LNCAP (cell line): ENCODE measurements around the gene PDE7B.

Source experiments
- TF ChIP-seq, protein P1 (sequence below): fragments of 450-650 bp; IDR thresholded peaks from 2 replicates; pipeline ENCODE4 v1.5.1; 2017; ENCODE audit warnings: mild to moderate bottlenecking

Gene PDE7B

DNA sequence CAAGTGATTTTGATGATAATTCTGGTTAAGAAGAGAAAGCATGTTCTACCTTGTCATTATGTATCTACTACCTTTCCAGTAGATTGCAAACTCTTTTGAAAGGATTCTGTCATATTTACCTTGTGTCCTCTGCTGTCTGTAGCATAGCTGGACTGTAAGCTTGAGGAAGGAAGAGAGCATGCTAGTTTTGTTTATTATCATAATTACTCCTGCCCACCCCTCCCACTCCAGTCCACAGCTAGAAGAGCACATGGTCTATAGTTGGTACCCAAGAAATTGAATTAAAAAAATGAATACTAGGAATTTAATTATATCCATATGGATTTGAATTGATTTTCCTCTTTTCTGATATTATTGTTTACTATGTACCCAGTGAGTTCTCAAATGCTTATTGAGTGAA, 40.2 kb downstream of the PDE7B start:
- TF ChIP-seq, protein P1, sequence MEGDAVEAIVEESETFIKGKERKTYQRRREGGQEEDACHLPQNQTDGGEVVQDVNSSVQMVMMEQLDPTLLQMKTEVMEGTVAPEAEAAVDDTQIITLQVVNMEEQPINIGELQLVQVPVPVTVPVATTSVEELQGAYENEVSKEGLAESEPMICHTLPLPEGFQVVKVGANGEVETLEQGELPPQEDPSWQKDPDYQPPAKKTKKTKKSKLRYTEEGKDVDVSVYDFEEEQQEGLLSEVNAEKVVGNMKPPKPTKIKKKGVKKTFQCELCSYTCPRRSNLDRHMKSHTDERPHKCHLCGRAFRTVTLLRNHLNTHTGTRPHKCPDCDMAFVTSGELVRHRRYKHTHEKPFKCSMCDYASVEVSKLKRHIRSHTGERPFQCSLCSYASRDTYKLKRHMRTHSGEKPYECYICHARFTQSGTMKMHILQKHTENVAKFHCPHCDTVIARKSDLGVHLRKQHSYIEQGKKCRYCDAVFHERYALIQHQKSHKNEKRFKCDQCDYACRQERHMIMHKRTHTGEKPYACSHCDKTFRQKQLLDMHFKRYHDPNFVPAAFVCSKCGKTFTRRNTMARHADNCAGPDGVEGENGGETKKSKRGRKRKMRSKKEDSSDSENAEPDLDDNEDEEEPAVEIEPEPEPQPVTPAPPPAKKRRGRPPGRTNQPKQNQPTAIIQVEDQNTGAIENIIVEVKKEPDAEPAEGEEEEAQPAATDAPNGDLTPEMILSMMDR: no peak

DNA sequence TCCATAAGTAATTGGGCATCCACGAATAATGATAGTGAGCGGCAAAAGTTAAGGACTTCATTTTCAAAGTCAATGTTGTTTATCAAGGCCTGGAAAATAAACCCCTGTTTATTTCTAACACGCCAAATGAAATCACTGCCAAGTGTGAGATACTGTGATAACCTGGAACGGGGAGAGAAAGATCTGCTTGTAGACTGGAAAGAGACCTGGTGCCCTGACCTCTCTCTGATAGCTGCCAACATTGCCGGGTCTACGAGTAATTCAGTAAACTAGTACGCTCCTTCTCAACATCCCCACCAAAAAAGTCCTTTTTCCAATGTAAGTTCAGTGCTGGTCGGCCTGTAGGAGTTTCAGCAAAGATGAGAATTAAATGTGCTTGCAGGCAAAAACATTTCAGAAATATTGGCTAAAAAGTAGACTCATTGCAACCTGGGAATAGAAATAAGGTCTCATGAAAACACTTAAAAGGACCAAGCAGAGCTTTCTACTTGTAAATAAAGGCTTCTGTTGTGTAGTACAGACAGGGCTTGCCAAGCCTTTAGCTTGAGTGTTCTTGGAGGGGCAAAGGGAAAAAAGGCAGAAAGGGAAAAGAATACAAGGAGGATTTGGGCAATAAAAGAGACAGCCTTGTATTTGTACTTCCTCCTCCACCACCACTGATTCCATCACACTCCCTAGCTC, 43.9 kb downstream of the PDE7B start:
- TF ChIP-seq, protein P1: no peak

DNA sequence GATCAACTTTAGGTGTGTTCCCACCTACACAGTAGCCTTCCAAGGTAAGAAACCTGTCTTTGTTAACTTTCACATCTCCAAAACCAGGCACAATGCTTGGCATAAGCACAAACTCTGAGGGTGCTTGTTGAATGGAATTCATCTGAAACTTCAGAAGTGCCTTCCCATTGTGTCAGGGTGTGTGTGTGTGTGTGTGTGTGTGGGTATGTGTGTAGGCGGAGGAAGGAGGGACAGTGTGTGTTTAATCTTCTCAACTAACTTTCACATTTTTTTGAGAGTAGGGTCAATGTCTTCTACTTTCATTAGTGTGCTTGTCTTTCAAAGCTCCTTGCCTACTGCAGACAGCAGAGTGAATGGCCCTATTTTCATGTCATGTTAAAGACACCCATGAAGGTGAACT, 45.6 kb downstream of the PDE7B start:
- TF ChIP-seq, protein P1: no peak

DNA sequence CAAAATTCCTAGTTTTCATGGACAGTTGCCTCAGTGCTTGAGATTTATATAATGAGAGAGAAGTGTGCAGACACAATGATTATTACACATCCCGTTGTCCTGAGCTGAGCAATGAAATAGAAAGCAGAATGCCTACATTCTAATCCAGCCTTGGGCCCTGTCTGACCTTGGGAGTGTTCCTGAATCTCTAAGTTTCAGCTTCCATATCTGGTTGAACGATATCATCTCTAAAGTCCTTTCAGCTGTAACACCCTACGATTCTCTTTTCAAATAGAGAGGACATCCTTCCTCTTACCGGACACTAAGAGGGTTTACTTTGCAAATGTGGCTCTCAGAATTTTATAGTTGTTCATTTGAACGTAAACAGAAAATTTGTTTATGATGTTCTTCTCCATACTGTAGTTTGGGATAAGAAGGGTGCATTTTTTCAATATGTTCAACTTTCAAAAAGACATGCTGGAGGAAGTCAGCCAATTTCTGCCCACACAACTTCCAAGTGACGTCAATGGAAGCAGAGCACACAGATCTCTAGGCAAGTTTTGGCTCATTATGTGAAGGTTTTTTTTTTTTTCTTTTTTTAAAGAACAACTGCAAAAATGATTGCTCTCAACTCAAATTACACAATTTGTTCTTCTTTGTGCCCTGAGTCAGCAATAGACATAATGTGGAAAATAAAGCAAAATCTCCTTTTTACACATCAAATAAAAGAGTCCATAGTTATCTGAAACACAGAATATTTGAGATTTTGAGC, 50.4 kb downstream of the PDE7B start:
- TF ChIP-seq, protein P1: no peak

GRCh38 chr6:135902756-135903331, 51.3 kb downstream of the PDE7B start:
- TF ChIP-seq, protein P1: no peak

- TF ChIP-seq, protein P1: no peak
Measured at GRCh38 chr6:135904666-135905065, 53.2 kb downstream of the PDE7B start.

DNA sequence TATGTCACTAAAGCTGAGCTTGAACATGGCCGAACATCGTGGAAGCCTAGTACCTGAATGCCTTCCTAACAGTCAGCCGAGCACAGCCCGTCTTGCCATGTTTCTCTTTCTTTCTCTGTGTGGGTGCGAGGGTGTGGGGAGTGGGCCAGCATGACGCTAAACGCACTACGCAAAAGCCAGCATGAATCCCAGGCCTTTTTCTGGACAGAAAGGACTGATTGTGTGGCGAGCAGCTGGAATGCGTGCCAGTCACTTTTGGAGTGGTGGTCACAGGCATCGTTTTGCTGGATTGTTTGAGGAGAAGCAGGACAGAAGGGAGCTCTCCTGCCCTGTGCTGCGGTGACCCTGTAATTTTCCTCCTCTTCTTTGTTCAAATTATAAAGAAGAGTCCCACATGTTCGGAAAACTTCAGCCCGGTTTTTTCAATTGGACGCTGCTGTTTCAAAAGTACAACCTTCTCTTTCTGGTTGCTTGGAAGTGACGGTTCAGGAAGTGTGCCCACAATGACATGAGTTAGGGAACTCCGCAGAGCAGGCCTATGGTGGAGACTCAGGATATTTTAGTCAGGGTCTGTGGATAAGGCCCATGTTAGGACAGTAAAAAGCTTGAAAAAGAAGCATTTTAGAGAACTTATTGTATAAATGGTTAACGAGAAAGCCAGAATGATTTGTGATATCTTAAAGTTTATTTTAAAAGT, 54.3 kb downstream of the PDE7B start:
- TF ChIP-seq, protein P1: no peak
